Endothelial cell of umbilical vein (primary cell): ENCODE data around the gene PELI2.

ENCODE experiments used
- EZH2 ChIP-seq: IDR thresholded peaks from 2 replicates; pipeline ENCODE4 v1.6.1; 2012; ENCODE audit warnings: borderline replicate concordance, low read depth, mild to moderate bottlenecking, moderate library complexity, low read length, inconsistent platforms; ENCODE audit not compliant: severe bottlenecking
- FOS ChIP-seq: IDR thresholded peaks from 2 replicates; pipeline ENCODE4 v1.6.1; 2011; ENCODE audit warnings: mild to moderate bottlenecking, low read length, moderate library complexity, borderline replicate concordance; ENCODE audit not compliant: insufficient read depth
- GATA2 ChIP-seq: IDR thresholded peaks from 2 replicates; pipeline ENCODE4 v1.7.0; 2011; ENCODE audit warnings: low read depth, mild to moderate bottlenecking, moderate library complexity, mixed read lengths, low read length; ENCODE audit not compliant: insufficient read length, insufficient read depth
- JUN ChIP-seq: IDR thresholded peaks from 2 replicates; pipeline ENCODE4 v1.6.1; 2011; ENCODE audit warnings: borderline replicate concordance, low read depth; ENCODE audit not compliant: insufficient read length, insufficient read depth
- MAX ChIP-seq: IDR thresholded peaks from 2 replicates; pipeline ENCODE4 v1.6.1; 2011; ENCODE audit not compliant: insufficient read depth, insufficient read length
- POLR2A ChIP-seq: IDR thresholded peaks from 2 replicates; pipeline ENCODE4 v1.6.1; 2012; ENCODE audit warnings: low read depth, mild to moderate bottlenecking, control low read depth, low read length
- POLR2AphosphoS5 ChIP-seq: IDR thresholded peaks from 2 replicates; pipeline ENCODE4 v1.6.1; 2012; ENCODE audit warnings: low read depth, mild to moderate bottlenecking, control low read depth, low read length, moderate library complexity; ENCODE audit not compliant: insufficient read depth
- TF ChIP-seq, protein P1 (sequence below), 2 donors: IDR thresholded peaks; 1 replicate in 1 of 2; 2 replicates in 1 of 2; pipeline ENCODE4 v1.5.1; 2011; ENCODE audit warnings: low read length in 2 of 2, mild to moderate bottlenecking in 2 of 2, moderate library complexity in 2 of 2, control low read depth in 1 of 2, inconsistent platforms in 1 of 2, low read depth in 1 of 2; ENCODE audit not compliant: insufficient read depth in 1 of 2; ENCODE audit errors: extremely low read depth in 1 of 2

GRCh38 chr14:56126637-56126913 is 8.4 kb downstream of the PELI2 start:
- TF ChIP-seq POLR2AphosphoS5 (no peak), POLR2A (no peak), JUN (no peak), EZH2 (no peak), MAX (no peak), GATA2 (no peak), FOS (no peak)
- TF ChIP-seq, protein P1, sequence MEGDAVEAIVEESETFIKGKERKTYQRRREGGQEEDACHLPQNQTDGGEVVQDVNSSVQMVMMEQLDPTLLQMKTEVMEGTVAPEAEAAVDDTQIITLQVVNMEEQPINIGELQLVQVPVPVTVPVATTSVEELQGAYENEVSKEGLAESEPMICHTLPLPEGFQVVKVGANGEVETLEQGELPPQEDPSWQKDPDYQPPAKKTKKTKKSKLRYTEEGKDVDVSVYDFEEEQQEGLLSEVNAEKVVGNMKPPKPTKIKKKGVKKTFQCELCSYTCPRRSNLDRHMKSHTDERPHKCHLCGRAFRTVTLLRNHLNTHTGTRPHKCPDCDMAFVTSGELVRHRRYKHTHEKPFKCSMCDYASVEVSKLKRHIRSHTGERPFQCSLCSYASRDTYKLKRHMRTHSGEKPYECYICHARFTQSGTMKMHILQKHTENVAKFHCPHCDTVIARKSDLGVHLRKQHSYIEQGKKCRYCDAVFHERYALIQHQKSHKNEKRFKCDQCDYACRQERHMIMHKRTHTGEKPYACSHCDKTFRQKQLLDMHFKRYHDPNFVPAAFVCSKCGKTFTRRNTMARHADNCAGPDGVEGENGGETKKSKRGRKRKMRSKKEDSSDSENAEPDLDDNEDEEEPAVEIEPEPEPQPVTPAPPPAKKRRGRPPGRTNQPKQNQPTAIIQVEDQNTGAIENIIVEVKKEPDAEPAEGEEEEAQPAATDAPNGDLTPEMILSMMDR (IDR thresholded peaks at IDR 0.05; ENCODE audit: extremely low read depth in 1 of 2, insufficient read depth in 1 of 2, low read depth in 1 of 2, low read length in 2 of 2), result no peak
